Osteocyte (in vitro differentiated cells): ENCODE results near the gene MNDA. TPM values are rescaled to one million over a fixed set of nuclear protein-coding genes. Genes with fewer than 3 reads are reported as not detected.

Experiments
- DNase-seq: peaks from one replicate; pipeline ENCODE4 v3.0.0; 2021; ENCODE audit warnings: mixed read lengths; ENCODE audit not compliant: unreplicated experiment; ENCODE audit errors: extremely low spot score
- H3K27ac Mint-ChIP-seq: one replicate; pipeline ENCODE4 v1.8.0; 2021; ENCODE audit warnings: mild to moderate bottlenecking, mixed read lengths; ENCODE audit not compliant: unreplicated experiment
- H3K27me3 Mint-ChIP-seq: one replicate; pipeline ENCODE4 v1.8.0; 2021; ENCODE audit warnings: mixed read lengths; ENCODE audit not compliant: unreplicated experiment
- H3K36me3 Mint-ChIP-seq: one replicate; pipeline ENCODE4 v1.8.0; 2021; ENCODE audit warnings: mixed read lengths; ENCODE audit not compliant: unreplicated experiment
- H3K4me1 Mint-ChIP-seq: one replicate; pipeline ENCODE4 v1.8.0; 2021; ENCODE audit warnings: mixed read lengths; ENCODE audit not compliant: unreplicated experiment
- H3K4me3 Mint-ChIP-seq: one replicate; pipeline ENCODE4 v1.8.0; 2021; ENCODE audit warnings: mild to moderate bottlenecking, moderate library complexity, mixed read lengths; ENCODE audit not compliant: unreplicated experiment
- H3K9me3 Mint-ChIP-seq: one replicate; pipeline ENCODE4 v1.8.0; 2021; ENCODE audit warnings: mixed read lengths; ENCODE audit not compliant: unreplicated experiment
- CTCF ChIP-seq: fragments of 200-600 bp; sonication (generic); IDR thresholded peaks from 2 replicates; pipeline ENCODE4 v1.5.0; 2021; ENCODE audit warnings: antibody characterized with exemption, mild to moderate bottlenecking, moderate library complexity
- long read RNA-seq: library from polyadenylated mRNA; unstranded; transcript quantifications from one replicate; pipeline ENCODE4 v2.0.0, GENCODE V29; 2021
- total RNA-seq: library from RNA; stranded (reverse); gene quantifications from 2 replicates; pipeline ENCODE4 v1.2.1, GENCODE V29; 2021

MNDA gene
- not detected in 2 replicates for total RNA-seq
- long read RNA-seq, result 0 reads

GRCh38 chr1:158830904-158831507, at the start of gene MNDA:
TSS of gene MNDA (plus strand) at chr1:158831351. CDS start at chr1:158842154, 10,803 bp downstream.
- H3K4me1 Mint-ChIP-seq, result no peaks in the 10 kb centered on the region
- H3K27me3 Mint-ChIP-seq, result no peaks in the 10 kb centered on the region
- no peak within 1 kb of the TSS for H3K4me3 Mint-ChIP-seq
- H3K27ac Mint-ChIP-seq, result no peak within 1 kb of the TSS
- H3K9me3 Mint-ChIP-seq, result peaks cover 7% of the 10 kb centered on the region
- no peak for TF ChIP-seq CTCF
- DNase-seq, result no peak
- H3K36me3 Mint-ChIP-seq, result no peaks in the 10 kb centered on the region

GRCh38 chr1:158793604-158794003, 37.5 kb upstream of the MNDA start:
- H3K9me3 Mint-ChIP-seq, result no peaks in the 10 kb centered on the region
- DNase-seq, result no peak
- no peaks in the 10 kb centered on the region for H3K36me3 Mint-ChIP-seq
- no peaks in the 10 kb centered on the region for H3K27me3 Mint-ChIP-seq
- no peaks in the 10 kb centered on the region for H3K4me1 Mint-ChIP-seq
- no peak overlapping the region for H3K27ac Mint-ChIP-seq
- H3K4me3 Mint-ChIP-seq, result no peak overlapping the region
- no peak for TF ChIP-seq CTCF

- no peaks in the 10 kb centered on the region for H3K4me1 Mint-ChIP-seq
- no peaks in the 10 kb centered on the region for H3K9me3 Mint-ChIP-seq
- H3K36me3 Mint-ChIP-seq, result no peaks in the 10 kb centered on the region
- no peaks in the 10 kb centered on the region for H3K27me3 Mint-ChIP-seq
- H3K27ac Mint-ChIP-seq, result no peak overlapping the region
- no peak for TF ChIP-seq CTCF
- no peak for DNase-seq
- no peak overlapping the region for H3K4me3 Mint-ChIP-seq
These were observed 36.9 kb upstream of the MNDA start for GRCh38 chr1:158794247-158794646.

- no peak for DNase-seq
- no peaks in the 10 kb centered on the region for H3K4me1 Mint-ChIP-seq
- H3K27ac Mint-ChIP-seq, result no peak overlapping the region
- H3K36me3 Mint-ChIP-seq, result no peaks in the 10 kb centered on the region
- no peak for TF ChIP-seq CTCF
- H3K27me3 Mint-ChIP-seq, result no peaks in the 10 kb centered on the region
- no peak overlapping the region for H3K4me3 Mint-ChIP-seq
- no peaks in the 10 kb centered on the region for H3K9me3 Mint-ChIP-seq
These were observed 32.6 kb upstream of the MNDA start for GRCh38 chr1:158798531-158798930.

GRCh38 chr1:158799689-158800088, 31.5 kb upstream of the MNDA start:
- no peak for DNase-seq
- no peaks in the 10 kb centered on the region for H3K36me3 Mint-ChIP-seq
- H3K9me3 Mint-ChIP-seq, result no peaks in the 10 kb centered on the region
- no peak for TF ChIP-seq CTCF
- H3K27ac Mint-ChIP-seq, result no peak overlapping the region
- no peaks in the 10 kb centered on the region for H3K27me3 Mint-ChIP-seq
- no peak overlapping the region for H3K4me3 Mint-ChIP-seq
- H3K4me1 Mint-ChIP-seq, result no peaks in the 10 kb centered on the region
